Measurements from ENCODE around the gene MAPK8IP3. TPM values are rescaled to one million over a fixed set of nuclear protein-coding genes. Genes with fewer than 3 reads are reported as not detected.

MAPK8IP3 gene
- total RNA-seq, 1 donor from 2014 or later, result 147 TPM

DNA sequence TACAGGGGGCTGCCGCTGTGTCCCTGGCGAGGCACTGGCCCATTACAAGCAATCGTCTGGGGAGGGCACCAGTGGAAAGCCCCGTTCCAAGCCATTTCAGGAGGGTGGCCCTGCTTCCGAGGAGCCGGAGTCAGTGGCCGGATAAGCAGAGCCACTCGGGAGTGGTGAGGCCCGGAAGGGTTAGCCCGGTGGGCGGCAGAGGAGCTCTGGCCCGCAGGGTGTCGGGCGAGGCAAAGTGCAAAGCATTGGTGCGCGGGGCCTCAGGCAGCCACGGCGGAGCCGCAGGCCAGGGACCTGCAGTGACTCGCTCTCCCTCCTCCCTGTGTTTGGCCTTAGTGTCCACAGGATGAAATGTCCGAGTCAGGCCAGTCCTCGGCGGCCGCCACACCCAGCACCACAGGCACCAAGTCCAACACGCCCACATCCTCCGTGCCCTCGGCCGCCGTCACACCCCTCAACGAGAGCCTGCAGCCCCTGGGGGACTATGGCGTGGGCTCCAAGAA, 40.7 kb downstream of the MAPK8IP3 start:
- H3K4me3 Mint-ChIP-seq (ENCODE audit: unreplicated experiment), result no peak overlapping the region
- no peak overlapping the region for H3K27ac Mint-ChIP-seq (ENCODE audit: unreplicated experiment)
- TF ChIP-seq, protein P1, sequence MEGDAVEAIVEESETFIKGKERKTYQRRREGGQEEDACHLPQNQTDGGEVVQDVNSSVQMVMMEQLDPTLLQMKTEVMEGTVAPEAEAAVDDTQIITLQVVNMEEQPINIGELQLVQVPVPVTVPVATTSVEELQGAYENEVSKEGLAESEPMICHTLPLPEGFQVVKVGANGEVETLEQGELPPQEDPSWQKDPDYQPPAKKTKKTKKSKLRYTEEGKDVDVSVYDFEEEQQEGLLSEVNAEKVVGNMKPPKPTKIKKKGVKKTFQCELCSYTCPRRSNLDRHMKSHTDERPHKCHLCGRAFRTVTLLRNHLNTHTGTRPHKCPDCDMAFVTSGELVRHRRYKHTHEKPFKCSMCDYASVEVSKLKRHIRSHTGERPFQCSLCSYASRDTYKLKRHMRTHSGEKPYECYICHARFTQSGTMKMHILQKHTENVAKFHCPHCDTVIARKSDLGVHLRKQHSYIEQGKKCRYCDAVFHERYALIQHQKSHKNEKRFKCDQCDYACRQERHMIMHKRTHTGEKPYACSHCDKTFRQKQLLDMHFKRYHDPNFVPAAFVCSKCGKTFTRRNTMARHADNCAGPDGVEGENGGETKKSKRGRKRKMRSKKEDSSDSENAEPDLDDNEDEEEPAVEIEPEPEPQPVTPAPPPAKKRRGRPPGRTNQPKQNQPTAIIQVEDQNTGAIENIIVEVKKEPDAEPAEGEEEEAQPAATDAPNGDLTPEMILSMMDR (IDR thresholded peaks at IDR 0.05; ENCODE audit: unreplicated experiment), result no peak
- H3K4me1 Mint-ChIP-seq (ENCODE audit: unreplicated experiment), result peaks cover 2% of the 10 kb centered on the region
- H3K27me3 Mint-ChIP-seq (ENCODE audit: unreplicated experiment), result peaks cover 8% of the 10 kb centered on the region
- no peak for DNase-seq (ENCODE audit: low spot score)
- H3K36me3 Mint-ChIP-seq (ENCODE audit: low read depth, unreplicated experiment), result peaks cover 12% of the 10 kb centered on the region
- H3K9me3 Mint-ChIP-seq (ENCODE audit: unreplicated experiment), result no peaks in the 10 kb centered on the region

DNA sequence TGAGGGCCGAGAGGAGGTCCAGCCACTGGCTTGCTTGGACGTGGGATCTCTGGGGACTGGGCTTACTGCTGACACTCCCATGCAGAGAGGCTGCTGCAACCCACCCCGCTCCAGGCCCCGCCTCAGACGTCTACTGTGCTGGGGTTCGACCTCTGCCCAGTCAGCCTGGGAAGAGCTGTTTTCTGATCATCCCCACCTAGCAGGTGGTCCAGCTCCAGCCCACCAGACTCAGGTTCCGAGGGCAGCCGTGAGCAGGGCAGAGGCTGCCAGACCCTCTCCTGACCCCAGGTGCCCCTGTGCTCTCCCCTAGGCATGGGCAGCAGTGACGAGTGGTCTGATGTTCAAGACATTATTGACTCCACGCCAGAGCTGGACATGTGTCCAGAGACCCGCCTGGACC, 41.9 kb downstream of the MAPK8IP3 start:
- Mint-ChIP-seq H3K9me3 (ENCODE audit: unreplicated experiment) (no peaks in the 10 kb centered on the region), H3K27ac (ENCODE audit: unreplicated experiment) (no peak overlapping the region), H3K27me3 (ENCODE audit: unreplicated experiment) (peaks cover 6% of the 10 kb centered on the region), H3K36me3 (ENCODE audit: low read depth, unreplicated experiment) (peaks cover 14% of the 10 kb centered on the region), H3K4me3 (ENCODE audit: unreplicated experiment) (no peak overlapping the region), H3K4me1 (ENCODE audit: unreplicated experiment) (peaks cover 2% of the 10 kb centered on the region)
- TF ChIP-seq, protein P1 (IDR thresholded peaks at IDR 0.05; ENCODE audit: unreplicated experiment), result no peak
- no peak for DNase-seq (ENCODE audit: low spot score)

DNA sequence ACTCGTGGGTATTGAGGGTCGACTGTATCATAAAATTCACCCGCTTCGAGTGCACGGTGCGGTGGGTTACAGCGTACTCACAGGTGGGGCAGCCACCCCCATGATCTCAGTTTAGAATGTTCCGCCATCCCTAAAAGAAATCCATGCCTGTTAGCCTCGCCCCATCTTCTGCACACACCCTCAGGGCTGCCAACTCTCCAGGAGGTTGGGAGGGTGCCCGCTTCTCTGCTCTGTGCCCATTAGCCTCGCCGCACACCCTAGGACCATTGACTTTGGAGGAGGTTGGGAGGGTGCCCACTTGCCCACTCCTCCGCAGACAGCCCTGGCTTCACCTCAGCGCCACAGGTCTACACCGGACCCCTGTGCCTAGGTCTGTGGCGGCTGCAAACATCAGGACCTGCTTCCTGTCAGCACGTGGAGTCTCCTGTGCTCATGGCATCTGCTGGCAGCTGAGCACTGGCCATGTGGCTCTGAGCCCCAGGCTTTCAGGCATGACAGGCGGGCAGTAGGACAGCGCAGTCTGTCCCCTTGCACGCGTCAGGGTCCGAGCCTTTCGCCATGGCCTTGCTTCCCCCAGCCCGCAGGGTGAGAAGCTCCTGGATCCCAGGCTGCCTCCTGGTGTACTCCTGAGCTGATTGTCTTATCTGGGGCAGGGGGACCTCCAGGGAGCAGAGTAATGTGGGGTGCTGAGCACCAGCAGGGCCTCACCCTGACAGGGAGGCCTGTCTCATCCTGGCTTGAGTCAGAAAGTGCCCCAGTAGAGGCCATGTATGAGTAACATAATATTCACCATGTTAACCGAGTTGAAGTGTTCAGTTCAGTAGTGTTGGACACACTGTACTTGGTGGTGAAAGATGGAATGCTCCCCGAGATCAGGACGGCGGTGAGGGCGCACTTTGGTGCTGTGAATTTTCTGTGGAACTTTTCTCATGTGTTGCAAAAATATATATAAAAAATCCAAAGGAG, 43.4 kb downstream of the MAPK8IP3 start:
- TF ChIP-seq, protein P1 (IDR thresholded peaks at IDR 0.05; ENCODE audit: unreplicated experiment), result no peak
- no peak overlapping the region for H3K4me3 Mint-ChIP-seq (ENCODE audit: unreplicated experiment)
- H3K27me3 Mint-ChIP-seq (ENCODE audit: unreplicated experiment), result peaks cover 6% of the 10 kb centered on the region
- no peaks in the 10 kb centered on the region for H3K9me3 Mint-ChIP-seq (ENCODE audit: unreplicated experiment)
- peaks cover 18% of the 10 kb centered on the region for H3K36me3 Mint-ChIP-seq (ENCODE audit: low read depth, unreplicated experiment)
- H3K4me1 Mint-ChIP-seq (ENCODE audit: unreplicated experiment), result peaks cover 2% of the 10 kb centered on the region
- no peak for DNase-seq (ENCODE audit: low spot score)
- no peak overlapping the region for H3K27ac Mint-ChIP-seq (ENCODE audit: unreplicated experiment)

DNA sequence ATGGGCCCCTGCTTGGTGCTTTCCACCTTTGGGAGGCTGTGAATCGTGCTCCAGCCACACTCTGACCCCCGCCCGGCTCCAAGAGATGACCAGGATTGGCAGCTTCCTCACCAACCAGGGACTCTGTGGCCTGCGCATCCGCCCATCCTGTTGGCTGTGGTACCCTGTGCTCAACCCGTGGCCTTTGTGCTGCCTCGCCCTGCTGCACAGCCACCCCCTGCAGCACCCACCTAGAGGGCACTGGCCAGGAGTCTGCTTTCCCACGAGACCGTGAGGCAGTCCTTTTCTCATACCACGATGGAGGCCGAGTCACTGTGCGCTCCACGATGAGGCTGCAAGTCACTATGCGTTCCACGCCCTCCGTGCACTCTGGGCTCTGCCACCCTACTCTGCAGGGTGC, 46.0 kb downstream of the MAPK8IP3 start:
- Mint-ChIP-seq H3K4me1 (ENCODE audit: unreplicated experiment) (peaks cover 2% of the 10 kb centered on the region), H3K9me3 (ENCODE audit: unreplicated experiment) (no peaks in the 10 kb centered on the region), H3K27ac (ENCODE audit: unreplicated experiment) (no peak overlapping the region), H3K4me3 (ENCODE audit: unreplicated experiment) (no peak overlapping the region), H3K27me3 (ENCODE audit: unreplicated experiment) (peaks cover 9% of the 10 kb centered on the region), H3K36me3 (ENCODE audit: low read depth, unreplicated experiment) (peaks cover 13% of the 10 kb centered on the region)
- TF ChIP-seq, protein P1 (IDR thresholded peaks at IDR 0.05; ENCODE audit: unreplicated experiment), result no peak
- DNase-seq (ENCODE audit: low spot score), result no peak

DNA sequence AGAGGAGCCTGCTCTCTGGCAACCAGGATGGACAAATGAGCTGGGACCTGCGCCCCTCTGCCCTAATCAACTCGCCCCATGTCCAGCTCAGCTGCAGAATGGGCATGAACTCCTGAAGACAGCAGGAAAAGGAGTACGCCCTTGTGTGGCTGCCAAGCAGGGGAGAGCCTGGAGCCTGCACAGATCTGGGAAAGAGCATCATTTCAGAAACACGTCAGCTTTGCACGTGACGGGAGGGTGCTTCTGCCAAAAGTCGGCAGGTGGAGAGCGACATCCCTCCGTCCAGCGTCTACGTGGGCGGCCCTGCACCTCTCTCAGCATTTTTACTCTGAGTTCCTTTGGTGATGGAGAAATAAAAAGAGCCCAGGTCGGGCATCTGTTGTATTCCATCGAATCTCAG, 46.9 kb downstream of the MAPK8IP3 start:
- Mint-ChIP-seq H3K27ac (ENCODE audit: unreplicated experiment) (no peak overlapping the region), H3K9me3 (ENCODE audit: unreplicated experiment) (no peaks in the 10 kb centered on the region), H3K4me1 (ENCODE audit: unreplicated experiment) (peaks cover 2% of the 10 kb centered on the region), H3K4me3 (ENCODE audit: unreplicated experiment) (no peak overlapping the region), H3K27me3 (ENCODE audit: unreplicated experiment) (peaks cover 9% of the 10 kb centered on the region), H3K36me3 (ENCODE audit: low read depth, unreplicated experiment) (peaks cover 13% of the 10 kb centered on the region)
- no peak for DNase-seq (ENCODE audit: low spot score)
- TF ChIP-seq, protein P1 (IDR thresholded peaks at IDR 0.05; ENCODE audit: unreplicated experiment), result no peak

Measured in endothelial cell (in vitro differentiated cells).